A549 treated with Hydrocortisone at 1 μM for 4 hours (cell line): ENCODE measurements around the gene RAB6D. TPM values are rescaled to one million over a fixed set of nuclear protein-coding genes. Genes with fewer than 3 reads are reported as not detected.

Source experiments
- total RNA-seq: library from RNA; stranded (reverse); fragments of 200-300 nt; extraction: Qiagen RNA extraction; gene quantifications from 5 replicates; pipeline ENCODE4 v1.2.3, GENCODE V29; 2022

The RAB6D gene
- total RNA-seq, result 0.03 TPM in 2 of 5 replicates, not detected in the others

DNA sequence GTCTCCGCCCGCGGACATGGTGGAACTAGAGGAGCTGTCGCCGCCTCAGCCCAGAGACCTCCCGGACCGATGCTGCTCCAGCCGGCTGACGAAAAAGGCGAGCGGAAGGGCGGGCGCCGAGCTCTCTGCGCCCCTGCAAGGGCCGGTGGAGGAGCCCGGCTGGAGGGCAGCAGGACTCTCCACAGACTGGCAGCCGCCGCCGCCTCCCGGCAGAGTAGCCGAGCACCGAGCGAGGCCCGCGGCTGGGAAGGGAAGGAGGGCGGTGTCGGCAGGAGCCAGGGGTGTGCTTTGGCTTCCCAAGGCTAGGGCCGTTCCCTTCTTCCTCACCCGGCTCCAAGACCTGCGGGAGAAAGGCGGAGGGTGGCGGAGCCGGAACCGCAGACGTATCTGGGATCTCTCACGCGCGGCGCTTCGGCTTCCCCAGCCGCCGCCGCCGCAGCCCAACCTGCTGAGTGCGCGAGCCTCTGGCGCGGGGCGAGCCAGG, at the start of gene RAB6D:
RAB6D (minus strand) TSS at position 466 of the 484 bp plus-strand sequence; CDS start at position 18, 448 bp downstream.

Other genes with a start within 250 kb of the RAB6D start
- gene POTEE, start 154.6 kb downstream of the RAB6D start, total RNA-seq, result 0.02 to 0.08 TPM (median 0.03 TPM) in 4 of 5 replicates, not detected in the other
- 5.1 to 10.0 TPM (median 5.8 TPM) in 5 replicates for gene TUBA3D, start 112.0 kb upstream of the RAB6D start, total RNA-seq
- gene MZT2A, start 128.2 kb upstream of the RAB6D start, total RNA-seq, result 112 to 203 TPM (median 190 TPM) in 5 replicates
- 10.7 to 15.4 TPM (median 15.0 TPM) in 5 replicates for gene CCDC74A, start 163.7 kb upstream of the RAB6D start, total RNA-seq